ENCODE results near the gene SPATA16.

- TF ChIP-seq FOXM1 (IDR thresholded peaks at IDR 0.05; ENCODE audit: borderline replicate concordance) (no peak), FOXK2 (IDR thresholded peaks at IDR 0.05) (no peak), BHLHE40 (IDR thresholded peaks at IDR 0.05; ENCODE audit: borderline replicate concordance) (no peak), NFRKB (IDR thresholded peaks at IDR 0.05) (no peak), TARDBP (IDR thresholded peaks at IDR 0.05) (no peak), FOXA1 (IDR thresholded peaks at IDR 0.05) (no peak)
These were observed 43.8 kb downstream of the SPATA16 start for GRCh38 chr3:173096994-173097785.
